ENCODE data around the gene FLYWCH2.

Gene FLYWCH2

DNA sequence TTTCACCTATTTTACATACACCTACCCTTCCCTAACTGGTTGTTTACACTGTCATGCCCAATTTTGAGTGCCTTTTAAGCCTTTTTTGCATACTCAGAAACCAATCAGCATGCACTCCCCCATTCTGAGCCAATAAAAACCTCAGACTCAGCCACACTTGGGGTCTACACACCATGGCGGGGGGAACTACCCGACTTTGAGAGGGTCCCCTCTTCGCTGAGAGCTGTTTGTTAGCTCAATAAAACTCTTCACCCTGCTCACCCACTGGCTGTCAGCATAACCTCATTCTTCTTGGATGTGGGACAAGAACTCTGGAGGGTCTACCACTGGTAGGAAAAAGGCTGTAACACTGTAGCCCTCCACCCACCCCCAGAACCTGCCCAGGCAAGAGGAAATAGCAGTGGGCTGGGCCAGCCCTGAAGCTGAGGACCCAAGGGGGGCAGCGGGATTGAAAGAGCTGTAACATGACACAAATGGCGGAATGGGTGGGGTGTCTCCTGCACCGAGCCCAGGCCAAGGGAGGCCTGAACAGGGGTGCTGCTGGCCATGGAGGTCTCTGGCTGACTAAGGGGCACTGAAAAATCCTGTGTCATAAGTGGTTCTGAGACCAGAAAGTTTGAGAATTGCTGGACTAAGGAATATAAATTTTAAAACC lies 3.0 kb upstream of the FLYWCH2 start:
- H3K14ac ChIP-seq (ENCODE audit: low read length) = no peak overlapping the region
- H3K36me3 ChIP-seq (ENCODE audit: control insufficient read depth in 1 of 2, insufficient read depth in 2 of 2, low read length in 2 of 2) = no peaks in the 10 kb centered on the region
- no peak overlapping the region for H2BK12ac ChIP-seq (ENCODE audit: low read length)
- peaks cover 5 to 9% of the 10 kb centered on the region in 2 experiments for H3K4me1 ChIP-seq (ENCODE audit: control insufficient read depth in 1 of 2, insufficient read depth in 2 of 2, low read length in 2 of 2)
- no peak overlapping the region for H4K12ac ChIP-seq (ENCODE audit: low read depth, low read length)
- H3K79me1 ChIP-seq (ENCODE audit: low read length) = peaks cover 5% of the 10 kb centered on the region
- H3K27me3 ChIP-seq (ENCODE audit: insufficient read depth, low read length) = no peaks in the 10 kb centered on the region
- H2AK5ac ChIP-seq (ENCODE audit: low read length) = no peak overlapping the region
- no peak for DNase-seq
- no peak overlapping the region for H4K91ac ChIP-seq (ENCODE audit: low read depth, low read length)
- no peak overlapping the region for H2BK120ac ChIP-seq (ENCODE audit: insufficient read depth, low read length, poor library complexity)
- H3K4me2 ChIP-seq (ENCODE audit: low read length) = no peak overlapping the region
- no CpG with 5 or more reads among the region's 6 CpGs for WGBS (ENCODE audit: extremely low coverage, insufficient coverage, insufficient read length)
- H3K23ac ChIP-seq (ENCODE audit: low read length) = no peak overlapping the region
- peaks cover 5% of the 10 kb centered on the region for H3K79me2 ChIP-seq (ENCODE audit: control insufficient read depth, insufficient read depth, low read length, poor library complexity)
- H2BK5ac ChIP-seq (ENCODE audit: low read depth, low read length, poor library complexity) = no peak overlapping the region
- no peak overlapping the region for H2AFZ ChIP-seq (ENCODE audit: insufficient read depth, low read length, poor library complexity)
- H3K4ac ChIP-seq (ENCODE audit: low read depth, low read length) = no peak overlapping the region
- no peaks in the 10 kb centered on the region for H3K9me3 ChIP-seq (ENCODE audit: insufficient read depth, low read depth, low read length)
- no peak overlapping the region for H3K18ac ChIP-seq (ENCODE audit: low read length)
- no peak overlapping the region for H3K9ac ChIP-seq (ENCODE audit: low read length)
- no peak overlapping the region for H4K8ac ChIP-seq (ENCODE audit: low read depth, low read length)
- no peak overlapping the region for H3K27ac ChIP-seq (ENCODE audit: low read depth, low read length)
- no peak overlapping the region for H3K4me3 ChIP-seq (ENCODE audit: low read depth, low read length)

DNA sequence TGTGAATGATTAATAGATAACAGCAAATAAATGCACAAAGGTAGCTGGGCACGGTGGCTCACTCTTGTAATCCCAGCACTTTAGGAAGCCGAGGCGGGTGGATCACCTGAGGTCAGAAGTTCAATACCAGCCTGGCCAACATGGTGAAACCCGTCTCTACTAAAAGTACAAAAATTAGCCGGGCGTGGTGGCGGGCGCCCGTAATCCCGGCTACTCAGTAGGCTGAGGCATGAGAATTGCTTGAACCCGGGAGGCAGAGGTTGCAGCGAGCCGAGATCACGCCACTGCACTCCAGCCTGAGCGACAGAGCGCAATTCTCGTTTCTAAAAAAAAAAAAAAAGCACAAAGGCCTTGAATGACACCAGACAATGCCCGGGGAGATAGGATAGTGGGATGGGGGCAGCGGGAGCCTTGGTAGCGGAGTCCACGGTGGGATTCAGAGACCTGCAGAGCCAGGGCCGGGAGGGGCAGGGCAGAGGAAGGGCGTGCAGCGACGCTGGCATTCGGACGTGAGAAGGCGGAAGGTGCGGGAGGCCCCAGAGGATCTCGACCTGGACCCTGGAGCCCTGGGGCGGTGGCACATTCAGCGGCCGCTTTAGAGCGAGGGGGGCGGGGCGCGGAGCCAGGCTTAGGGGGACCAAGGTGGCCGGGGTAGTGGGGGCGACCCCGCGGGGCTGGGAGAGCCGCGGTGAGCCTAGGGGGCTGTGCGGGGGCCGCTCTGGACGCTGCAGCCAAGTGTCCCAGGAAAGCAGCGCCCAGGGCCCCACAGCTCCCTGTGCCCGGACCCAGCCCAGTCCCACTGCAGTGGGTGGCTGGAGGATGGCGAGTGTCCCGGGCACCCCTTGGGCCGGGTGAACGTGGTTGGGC lies 999 bp upstream of the FLYWCH2 start:
- no peak overlapping the region for H3K4ac ChIP-seq (ENCODE audit: low read depth, low read length)
- peaks cover 5 to 9% of the 10 kb centered on the region in 2 experiments for H3K4me1 ChIP-seq (ENCODE audit: control insufficient read depth in 1 of 2, insufficient read depth in 2 of 2, low read length in 2 of 2)
- H3K36me3 ChIP-seq (ENCODE audit: control insufficient read depth in 1 of 2, insufficient read depth in 2 of 2, low read length in 2 of 2) = no peaks in the 10 kb centered on the region
- no peak overlapping the region for H2BK12ac ChIP-seq (ENCODE audit: low read length)
- H3K9ac ChIP-seq (ENCODE audit: low read length) = no peak overlapping the region
- H3K27ac ChIP-seq (ENCODE audit: low read depth, low read length) = no peak overlapping the region
- peak overlapping the region; percentile 16 for H3K14ac ChIP-seq (ENCODE audit: low read length)
- peak overlapping the region; percentile 86 for H3K4me2 ChIP-seq (ENCODE audit: low read length)
- no CpG with 5 or more reads among the region's 52 CpGs for WGBS (ENCODE audit: extremely low coverage, insufficient coverage, insufficient read length)
- H4K8ac ChIP-seq (ENCODE audit: low read depth, low read length) = peak overlapping the region; percentile 57
- no peak overlapping the region for H4K12ac ChIP-seq (ENCODE audit: low read depth, low read length)
- H2BK120ac ChIP-seq (ENCODE audit: insufficient read depth, low read length, poor library complexity) = no peak overlapping the region
- H3K79me1 ChIP-seq (ENCODE audit: low read length) = peaks cover 5% of the 10 kb centered on the region
- no peak overlapping the region for H3K18ac ChIP-seq (ENCODE audit: low read length)
- H3K79me2 ChIP-seq (ENCODE audit: control insufficient read depth, insufficient read depth, low read length, poor library complexity) = peaks cover 5% of the 10 kb centered on the region
- no peak overlapping the region for H2AK5ac ChIP-seq (ENCODE audit: low read length)
- H3K4me3 ChIP-seq (ENCODE audit: low read depth, low read length) = peak overlapping the region; percentile 75
- H2BK5ac ChIP-seq (ENCODE audit: low read depth, low read length, poor library complexity) = no peak overlapping the region
- no peak overlapping the region for H4K91ac ChIP-seq (ENCODE audit: low read depth, low read length)
- peak; percentile 37 to 62 for DNase-seq
- no peaks in the 10 kb centered on the region for H3K27me3 ChIP-seq (ENCODE audit: insufficient read depth, low read length)
- H3K23ac ChIP-seq (ENCODE audit: low read length) = no peak overlapping the region
- H3K9me3 ChIP-seq (ENCODE audit: insufficient read depth, low read depth, low read length) = no peaks in the 10 kb centered on the region
- H2AFZ ChIP-seq (ENCODE audit: insufficient read depth, low read length, poor library complexity) = peak overlapping the region; percentile 78

- WGBS (ENCODE audit: extremely low coverage, insufficient coverage, insufficient read length) = no CpG with 5 or more reads among the region's 31 CpGs
These were observed 468 bp downstream of the FLYWCH2 start for GRCh38 chr16:2883458-2883908.

GRCh38 chr16:2884041-2884451 lies 1.0 kb downstream of the FLYWCH2 start:
- whole genome bisulfite sequencing (ENCODE audit: extremely low coverage, insufficient coverage, insufficient read length) = no CpG with 5 or more reads among the region's 18 CpGs
- Histone ChIP-seq H3K9me3 (ENCODE audit: insufficient read depth, low read depth, low read length) (no peaks in the 10 kb centered on the region), H3K23ac (ENCODE audit: low read length) (no peak overlapping the region), H4K12ac (ENCODE audit: low read depth, low read length) (no peak overlapping the region), H2BK120ac (ENCODE audit: insufficient read depth, low read length, poor library complexity) (no peak overlapping the region), H3K36me3 (ENCODE audit: control insufficient read depth in 1 of 2, insufficient read depth in 2 of 2, low read length in 2 of 2) (no peaks in the 10 kb centered on the region), H3K4ac (ENCODE audit: low read depth, low read length) (no peak overlapping the region), H3K79me2 (ENCODE audit: control insufficient read depth, insufficient read depth, low read length, poor library complexity) (peaks cover 5% of the 10 kb centered on the region), H3K9ac (ENCODE audit: low read length) (no peak overlapping the region), H3K27ac (ENCODE audit: low read depth, low read length) (no peak overlapping the region), H2BK5ac (ENCODE audit: low read depth, low read length, poor library complexity) (no peak overlapping the region), H3K27me3 (ENCODE audit: insufficient read depth, low read length) (no peaks in the 10 kb centered on the region), H4K8ac (ENCODE audit: low read depth, low read length) (peak overlapping the region; percentile 14), H2BK12ac (ENCODE audit: low read length) (no peak overlapping the region), H3K4me3 (ENCODE audit: low read depth, low read length) (peak overlapping the region; percentile 91), H3K4me2 (ENCODE audit: low read length) (peak overlapping the region; percentile 87), H4K91ac (ENCODE audit: low read depth, low read length) (no peak overlapping the region), H2AFZ (ENCODE audit: insufficient read depth, low read length, poor library complexity) (no peak overlapping the region), H2AK5ac (ENCODE audit: low read length) (no peak overlapping the region), H3K14ac (ENCODE audit: low read length) (no peak overlapping the region), H3K79me1 (ENCODE audit: low read length) (peaks cover 5% of the 10 kb centered on the region), H3K4me1 (ENCODE audit: control insufficient read depth in 1 of 2, insufficient read depth in 2 of 2, low read length in 2 of 2) (peaks cover 5 to 9% of the 10 kb centered on the region in 2 experiments), H3K18ac (ENCODE audit: low read length) (no peak overlapping the region)
- no peak for DNase-seq

More at GRCh38 chr16:2883458-2883908, 468 bp downstream of the FLYWCH2 start:
- Histone ChIP-seq H3K27ac (ENCODE audit: low read depth, low read length) (no peak overlapping the region), H3K23ac (ENCODE audit: low read length) (no peak overlapping the region), H3K9me3 (ENCODE audit: insufficient read depth, low read depth, low read length) (no peaks in the 10 kb centered on the region), H2AK5ac (ENCODE audit: low read length) (no peak overlapping the region), H2BK12ac (ENCODE audit: low read length) (no peak overlapping the region), H4K91ac (ENCODE audit: low read depth, low read length) (no peak overlapping the region), H3K18ac (ENCODE audit: low read length) (peak overlapping the region; percentile 6), H4K12ac (ENCODE audit: low read depth, low read length) (no peak overlapping the region), H3K14ac (ENCODE audit: low read length) (peak overlapping the region; percentile 7), H4K8ac (ENCODE audit: low read depth, low read length) (peak overlapping the region; percentile 50), H3K27me3 (ENCODE audit: insufficient read depth, low read length) (no peaks in the 10 kb centered on the region), H2AFZ (ENCODE audit: insufficient read depth, low read length, poor library complexity) (peak overlapping the region; percentile 3), H2BK120ac (ENCODE audit: insufficient read depth, low read length, poor library complexity) (no peak overlapping the region), H3K79me2 (ENCODE audit: control insufficient read depth, insufficient read depth, low read length, poor library complexity) (peaks cover 5% of the 10 kb centered on the region), H3K9ac (ENCODE audit: low read length) (peak overlapping the region; percentile 85), H2BK5ac (ENCODE audit: low read depth, low read length, poor library complexity) (no peak overlapping the region), H3K4me2 (ENCODE audit: low read length) (peak overlapping the region; percentile 87), H3K36me3 (ENCODE audit: control insufficient read depth in 1 of 2, insufficient read depth in 2 of 2, low read length in 2 of 2) (no peaks in the 10 kb centered on the region), H3K4me1 (ENCODE audit: control insufficient read depth in 1 of 2, insufficient read depth in 2 of 2, low read length in 2 of 2) (peaks cover 5 to 9% of the 10 kb centered on the region in 2 experiments), H3K4ac (ENCODE audit: low read depth, low read length) (no peak overlapping the region), H3K4me3 (ENCODE audit: low read depth, low read length) (peak overlapping the region; percentile 91), H3K79me1 (ENCODE audit: low read length) (peaks cover 5% of the 10 kb centered on the region)
- DNase-seq = peak in 1 of 2 donors; percentile 5
